GM18526 (cell line): ENCODE measurements around the gene CCDC88A.

Experiments used
- POLR2A ChIP-seq: IDR thresholded peaks from 3 replicates; pipeline ENCODE4 v1.6.1; 2011; ENCODE audit not compliant: insufficient read length; ENCODE audit errors: extremely low read depth

The CCDC88A gene

DNA sequence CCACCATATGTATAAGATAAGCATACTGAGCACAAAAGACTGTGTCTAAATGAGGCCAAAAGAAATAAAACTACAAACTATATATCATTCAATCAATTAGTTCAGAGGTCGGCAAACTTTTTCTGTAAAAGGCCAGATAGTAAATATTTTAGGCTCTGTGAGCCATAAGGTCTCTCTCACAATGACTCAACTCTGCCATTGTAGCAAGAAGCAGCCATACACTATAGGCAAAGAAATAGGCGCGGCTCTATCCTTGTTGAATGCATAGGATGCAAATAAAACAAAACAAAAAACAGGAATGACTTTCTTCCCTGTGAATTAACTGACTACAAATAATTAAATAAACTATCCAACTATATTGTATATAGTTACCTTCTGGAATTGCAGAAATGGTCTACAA is 8.6 kb upstream of the CCDC88A start:
- TF ChIP-seq POLR2A: no peak

DNA sequence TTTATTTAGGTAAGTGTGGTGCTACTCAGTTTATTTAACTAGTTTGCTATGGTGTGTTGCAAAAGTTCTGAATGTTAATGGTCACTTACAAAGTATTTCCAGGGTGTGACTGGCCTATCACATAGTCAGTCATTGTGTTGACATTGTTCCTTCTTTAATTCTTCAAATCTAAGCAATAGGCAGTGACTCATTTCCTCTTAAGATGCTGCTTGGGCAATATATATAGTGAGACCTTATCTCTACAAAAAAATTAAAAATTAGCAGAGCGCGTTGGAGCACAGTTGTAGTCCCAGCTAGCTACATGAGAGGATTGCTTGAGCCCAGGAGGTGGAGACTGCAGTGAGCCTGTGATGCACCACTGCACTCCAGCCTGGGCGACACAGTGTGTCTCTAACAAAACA is 5.8 kb upstream of the CCDC88A start:
- no peak for TF ChIP-seq POLR2A

DNA sequence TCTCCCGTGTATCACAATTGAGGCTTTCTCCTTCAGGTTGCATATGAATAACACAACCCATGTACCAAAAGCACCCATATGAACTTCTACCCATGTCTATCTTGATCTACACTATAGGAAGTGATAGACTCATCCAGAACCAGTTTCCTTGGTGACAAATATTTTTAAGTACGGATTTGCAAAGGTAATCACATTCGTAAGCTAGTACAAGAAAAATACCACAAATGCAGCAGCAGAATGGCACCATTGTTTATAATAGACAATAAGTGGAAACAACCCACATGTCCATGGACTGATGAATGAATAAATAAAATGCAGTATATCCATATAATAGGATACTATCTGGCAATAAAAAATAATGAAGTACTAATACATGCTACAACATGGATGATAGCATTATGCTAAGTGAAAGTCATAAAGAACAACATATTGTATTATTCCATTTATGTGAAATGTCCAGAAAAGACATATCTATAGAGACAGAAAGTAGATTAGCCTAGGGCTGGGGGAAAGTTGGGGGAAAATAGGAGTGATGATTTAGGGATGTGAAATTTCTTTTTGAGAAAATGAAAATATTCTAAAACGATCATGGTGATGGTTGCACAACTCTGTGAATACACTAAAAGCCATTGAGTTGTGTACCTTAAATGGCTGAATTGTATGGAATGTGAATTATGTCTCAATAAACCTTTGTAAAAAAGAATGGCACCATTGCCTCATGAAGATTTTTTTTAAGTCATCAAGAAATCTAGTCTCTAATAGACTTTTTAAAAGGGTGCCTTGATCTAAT is 3.4 kb upstream of the CCDC88A start:
- no peak for TF ChIP-seq POLR2A

DNA sequence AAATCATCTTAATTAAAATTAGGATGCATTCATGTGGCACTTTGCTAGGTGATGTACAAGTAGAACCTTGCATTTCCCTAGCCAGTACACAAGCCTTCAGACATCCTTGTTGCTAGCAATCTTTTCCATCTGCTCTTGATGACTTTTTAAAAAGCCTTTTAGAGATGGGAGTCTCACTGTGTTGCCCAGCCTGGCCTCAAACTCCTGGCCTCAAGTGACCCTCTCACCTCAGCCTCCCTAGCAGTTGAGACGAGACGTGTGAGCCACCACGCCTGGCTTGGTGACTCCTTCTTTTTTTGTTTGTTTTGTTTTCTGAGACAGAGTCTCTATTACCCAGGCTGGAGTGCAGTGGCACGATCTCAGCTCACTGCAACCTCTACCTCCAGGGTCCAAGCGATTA is 1.7 kb upstream of the CCDC88A start:
- TF ChIP-seq POLR2A: no peak

DNA sequence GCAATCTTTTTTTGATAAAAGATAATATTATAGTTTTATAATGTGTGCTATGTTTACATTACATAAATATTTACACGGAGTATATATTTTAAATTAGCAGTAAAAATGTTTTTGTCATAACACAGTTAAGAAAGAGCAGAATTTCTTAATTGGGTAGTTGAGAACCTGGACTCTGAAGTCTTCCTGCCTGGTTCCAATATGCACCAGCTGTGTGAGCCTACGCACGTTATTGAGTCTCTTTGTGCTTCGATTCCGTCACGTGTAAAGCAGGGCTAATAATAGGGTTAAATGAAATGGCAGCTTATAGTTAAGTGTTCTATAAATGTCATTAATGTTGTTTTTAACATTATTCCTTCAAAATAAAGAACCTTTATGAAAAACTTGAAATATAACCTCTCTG is 1.2 kb upstream of the CCDC88A start:
- no peak for TF ChIP-seq POLR2A

DNA sequence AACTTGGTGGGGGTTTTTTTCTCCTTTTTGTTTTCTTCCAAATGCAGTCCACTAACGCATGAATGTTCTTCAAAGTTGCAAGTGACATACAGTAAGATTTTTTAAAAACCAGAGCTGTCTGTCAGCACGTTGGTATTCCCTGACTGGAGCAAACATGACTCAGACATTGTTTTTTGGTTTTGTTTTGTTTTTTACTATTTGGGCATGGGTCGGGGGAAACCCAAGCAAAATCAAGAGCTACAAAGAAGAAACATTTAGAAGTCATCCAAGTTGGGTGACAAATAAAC is 726 bp upstream of the CCDC88A start:
- TF ChIP-seq POLR2A: no peak

DNA sequence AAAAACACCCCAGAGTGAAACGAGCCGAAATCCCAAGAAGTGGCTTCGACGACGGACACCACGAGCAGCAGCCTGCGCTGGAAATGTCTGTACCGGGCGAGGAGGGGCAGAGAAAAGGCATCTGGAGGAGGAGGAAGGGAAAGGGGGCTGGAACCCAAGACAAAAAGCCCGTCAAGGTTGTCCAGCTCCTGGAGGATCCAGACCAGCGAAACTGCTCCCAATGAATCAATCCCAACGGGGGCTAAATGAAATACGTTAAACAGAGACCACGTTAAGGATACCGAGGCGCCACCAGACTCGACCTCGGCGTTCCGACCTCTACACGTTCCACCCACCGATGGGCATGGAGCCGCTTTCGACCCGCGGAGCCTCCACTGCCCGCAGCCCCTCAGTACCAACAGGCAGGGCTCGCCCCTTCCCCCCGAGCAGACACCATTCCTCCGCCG is 400 bp downstream of the CCDC88A start:
- no peak for TF ChIP-seq POLR2A

DNA sequence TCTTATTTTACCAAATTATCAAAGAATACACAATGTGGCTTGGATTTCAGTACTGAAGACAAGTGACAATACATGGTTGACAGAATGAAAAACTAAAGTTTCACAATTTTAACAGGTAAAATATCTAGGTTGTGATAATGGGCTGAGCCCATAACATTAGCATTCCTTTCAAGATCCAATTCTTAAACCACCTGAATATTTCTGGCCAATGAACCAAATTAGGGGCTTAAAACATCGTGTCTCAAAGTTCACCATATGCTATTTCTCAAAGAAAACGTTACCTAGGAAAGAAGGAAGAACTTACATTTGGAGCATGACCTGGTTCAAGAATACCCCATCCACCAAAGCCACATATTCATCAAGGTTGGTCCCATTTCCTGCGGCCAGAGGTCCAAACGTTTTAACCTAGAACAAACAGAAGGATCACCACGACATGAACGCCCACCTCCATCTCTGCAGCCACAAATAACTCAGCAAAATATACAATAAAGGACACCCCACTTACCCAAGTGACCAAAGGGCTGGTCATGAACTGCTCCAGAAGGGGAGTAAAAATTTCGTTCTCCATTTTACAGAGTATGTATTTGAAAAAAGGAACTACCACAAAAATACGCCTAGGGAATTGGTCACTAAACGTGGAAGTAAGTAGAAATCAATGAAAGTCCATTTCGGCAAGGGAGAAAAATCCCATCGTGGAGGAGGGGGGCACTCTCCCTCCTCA is 984 bp downstream of the CCDC88A start:
- no peak for TF ChIP-seq POLR2A

DNA sequence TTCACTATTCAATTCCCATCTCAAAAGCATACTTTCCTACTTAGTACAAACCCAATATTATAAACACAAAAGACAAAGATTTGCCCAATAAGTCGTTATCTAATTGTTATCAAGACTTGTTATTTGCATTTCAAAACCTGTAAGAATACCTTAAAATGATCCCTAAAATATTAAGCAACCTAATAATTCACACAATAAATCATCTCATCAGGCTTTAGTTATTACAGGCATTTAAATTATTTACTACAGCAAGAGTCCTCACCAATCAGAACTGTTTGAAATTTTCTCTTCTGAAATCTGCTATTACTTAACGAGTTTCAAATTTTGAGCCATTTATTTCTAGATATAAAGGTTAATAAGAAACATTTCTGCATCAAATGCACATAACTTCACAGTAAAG is 1.6 kb downstream of the CCDC88A start:
- TF ChIP-seq POLR2A: no peak

DNA sequence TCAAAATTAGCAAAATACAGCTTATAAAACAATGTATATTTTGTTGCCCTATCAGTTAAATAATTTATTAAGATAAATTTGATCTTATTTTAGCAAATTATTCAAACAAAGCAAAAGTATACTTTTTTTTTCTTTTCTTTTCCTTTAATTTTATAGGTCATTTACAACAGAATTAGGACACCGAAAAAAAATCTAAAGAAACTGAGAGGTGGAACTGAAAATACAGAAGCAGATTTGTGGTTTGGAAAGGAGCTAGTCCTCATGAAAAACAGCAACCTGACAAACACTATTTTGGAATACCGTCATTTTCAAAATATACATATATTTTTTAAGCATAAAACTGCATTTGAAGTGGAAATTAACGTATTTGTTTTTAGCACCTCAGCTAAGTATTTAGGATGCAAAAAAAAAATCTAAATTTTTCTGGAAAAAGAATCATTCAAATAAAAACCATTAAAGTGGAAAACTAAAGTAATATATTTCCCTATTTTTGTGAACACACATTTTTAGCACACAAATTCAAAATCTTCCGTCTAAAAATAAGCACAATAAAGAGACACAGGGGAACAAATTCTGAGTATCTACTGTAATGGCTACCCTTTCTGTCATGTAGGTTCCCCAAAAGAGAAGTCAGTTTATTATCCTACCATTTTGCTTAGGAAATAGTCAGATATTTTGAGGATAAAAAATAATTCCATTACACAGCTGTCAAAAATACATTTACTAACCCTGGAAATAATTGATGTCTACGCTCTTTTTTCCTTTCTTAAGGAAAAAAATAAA is 2.7 kb downstream of the CCDC88A start:
- TF ChIP-seq POLR2A: no peak

DNA sequence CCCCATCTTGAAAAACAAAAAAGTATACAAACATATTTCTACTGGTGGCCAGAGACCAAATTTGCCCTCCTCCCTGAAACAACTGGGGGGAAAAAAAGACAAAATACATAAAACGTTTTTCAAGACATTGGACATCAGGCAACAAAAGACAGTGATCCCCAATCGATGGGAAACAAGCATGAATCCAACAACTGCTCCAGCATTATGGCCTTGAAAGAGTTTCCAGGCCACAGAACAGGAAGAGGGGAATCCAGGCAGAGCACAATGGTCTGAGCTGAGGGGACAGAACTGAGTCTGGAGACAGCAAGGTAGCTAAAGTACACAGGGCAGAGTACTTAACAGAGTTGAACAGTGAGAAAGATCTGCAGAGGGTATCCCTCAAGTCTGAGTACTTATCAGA is 4.4 kb downstream of the CCDC88A start:
- TF ChIP-seq POLR2A: no peak

DNA sequence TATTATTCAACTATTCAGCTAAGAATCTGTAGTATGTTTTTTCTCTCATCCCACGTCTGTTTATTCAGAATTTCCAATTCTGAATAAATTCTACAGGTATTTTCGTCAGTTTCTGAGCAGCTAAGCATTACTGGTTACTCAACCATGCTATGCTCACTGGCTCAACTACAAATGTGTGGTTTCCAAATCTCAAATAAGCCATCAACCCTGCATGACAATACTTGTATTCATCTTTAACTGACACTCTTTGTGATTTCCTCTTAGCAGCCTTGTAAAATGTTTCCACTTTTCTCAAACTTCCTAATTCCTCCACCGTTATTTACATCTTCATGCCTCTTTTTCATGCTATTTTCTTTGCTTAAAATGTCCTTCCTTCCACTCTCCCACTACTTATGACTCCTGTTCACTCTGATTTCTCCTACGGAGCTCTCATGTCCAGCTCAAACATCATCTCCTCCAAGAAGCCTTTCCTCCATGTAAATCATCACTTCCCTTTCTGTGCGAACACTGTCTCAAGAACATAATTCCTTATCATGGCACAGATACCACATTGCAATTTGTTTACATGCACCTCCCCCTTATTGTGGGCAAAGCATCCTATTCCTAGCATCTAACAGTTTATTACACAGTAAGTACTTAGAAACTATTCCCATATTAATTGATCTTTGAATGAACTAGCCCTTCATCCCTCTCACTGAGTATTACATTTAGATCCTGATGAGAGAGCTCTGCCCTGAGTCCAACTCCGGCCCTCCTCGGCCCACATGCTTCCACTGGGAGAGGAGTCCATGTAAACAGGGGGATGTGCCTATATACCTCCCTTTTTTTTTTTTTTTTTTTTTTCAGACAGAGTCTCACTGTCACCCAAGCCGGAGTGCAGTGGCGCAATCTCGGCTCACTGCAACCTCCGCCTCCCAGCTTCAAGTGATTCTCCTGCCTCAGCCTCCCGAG is 10.5 kb downstream of the CCDC88A start:
- TF ChIP-seq POLR2A: no peak

DNA sequence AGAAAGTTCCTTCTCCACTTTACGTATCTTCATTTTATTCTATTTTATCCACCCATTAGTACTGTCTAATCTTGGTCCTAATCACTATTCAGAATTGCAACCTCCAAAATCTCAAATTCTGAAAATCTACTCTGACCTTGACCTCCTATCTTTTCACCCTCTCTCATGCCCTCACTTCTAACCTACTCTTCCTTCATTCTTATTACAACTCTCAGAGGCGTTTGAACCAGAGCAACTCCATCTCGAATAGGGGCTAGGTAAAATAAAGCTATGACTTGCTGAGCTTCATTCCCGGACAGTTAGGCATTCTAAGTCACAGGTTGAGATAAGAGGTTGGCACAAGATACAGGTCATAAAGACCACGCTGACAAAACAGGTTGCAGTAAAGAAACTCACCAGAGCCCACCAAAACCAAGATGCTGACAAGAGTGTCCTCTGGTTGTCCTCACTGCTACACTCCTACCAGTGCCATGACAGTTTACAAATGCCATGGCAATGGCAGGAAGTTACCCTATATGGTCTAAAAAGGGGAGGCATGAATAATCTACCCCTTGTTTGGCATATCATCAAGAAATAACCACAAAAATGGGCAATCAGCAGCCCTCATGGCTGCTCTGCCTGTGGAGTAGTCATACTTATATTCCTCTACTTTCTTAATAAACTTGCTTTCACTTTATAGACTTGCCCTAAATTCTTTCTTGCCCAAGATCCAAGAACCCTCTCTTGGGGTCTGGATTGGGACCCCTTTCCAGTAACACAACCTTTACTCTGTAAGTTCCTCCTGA is 11.4 kb downstream of the CCDC88A start:
- TF ChIP-seq POLR2A: no peak

DNA sequence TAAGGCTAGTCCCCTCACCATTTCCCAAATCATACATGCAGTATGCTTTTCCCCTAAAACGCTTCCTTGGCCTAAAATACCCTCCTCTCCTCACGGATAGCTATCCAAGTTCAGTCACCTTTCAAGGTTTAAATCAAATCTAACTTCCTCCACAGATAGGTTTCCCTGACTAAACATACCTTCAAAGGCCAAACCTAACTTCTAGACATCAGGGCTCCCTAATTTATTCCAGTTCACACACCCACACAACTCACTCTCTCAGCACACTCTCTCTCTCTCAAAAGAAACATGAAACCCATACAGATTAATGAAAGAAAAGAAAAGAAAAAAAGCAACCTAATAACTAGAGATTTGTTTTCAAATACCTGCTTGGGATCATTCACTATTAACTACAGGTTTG is 14.5 kb downstream of the CCDC88A start:
- no peak for TF ChIP-seq POLR2A
